ENCODE data around the gene ZNF236. TPM values are rescaled to one million over a fixed set of nuclear protein-coding genes. Genes with fewer than 3 reads are reported as not detected.

Gene ZNF236
- total RNA-seq, 2 experiments from 2014 or later, result 25.7 to 27.9 TPM

DNA sequence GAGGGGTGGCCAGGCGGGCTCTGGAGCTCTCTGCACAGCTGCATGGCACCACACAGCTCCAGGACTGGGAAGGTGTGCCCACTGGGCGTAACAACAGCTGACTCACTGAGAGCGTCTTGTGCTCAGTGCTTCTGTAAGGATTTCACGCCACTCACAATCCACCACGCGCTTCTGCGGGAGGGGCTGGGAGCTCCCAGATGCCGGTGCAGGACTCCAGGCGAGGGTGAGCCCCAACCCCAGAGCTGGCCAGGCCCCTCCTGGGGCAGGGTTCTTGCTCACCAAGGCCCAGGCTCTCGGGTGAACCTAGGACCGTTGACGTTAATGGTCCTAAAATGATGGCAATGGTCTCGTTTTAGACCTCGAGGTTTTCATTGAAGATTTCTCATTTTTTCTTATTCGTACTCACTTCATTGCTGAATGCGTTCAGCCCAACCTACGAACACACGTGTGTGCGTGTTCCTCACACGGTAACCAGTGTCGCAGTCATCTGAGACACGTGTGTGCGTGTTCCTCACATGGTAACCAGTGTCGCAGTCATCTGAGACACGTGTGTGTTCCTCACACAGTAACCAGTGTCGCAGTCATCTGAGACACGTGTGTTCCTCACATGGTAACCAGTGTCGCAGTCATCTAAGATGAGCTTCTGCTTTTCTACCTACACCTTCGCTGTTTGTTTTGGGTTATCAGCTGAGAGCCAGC is 38.4 kb upstream of the ZNF236 start:
- Histone ChIP-seq H3K27me3 (ENCODE audit: control insufficient read depth in 1 of 2, insufficient read depth in 2 of 2, low read length in 2 of 2) (peaks cover 0 to 4% of the 10 kb centered on the region in 2 experiments), H3K27ac (ENCODE audit: low read depth in 1 of 2, low read length in 2 of 2) (no peak overlapping the region), H3K4me3 (ENCODE audit: low read length) (no peak overlapping the region), H3K9me3 (ENCODE audit: control insufficient read depth in 1 of 2, insufficient read depth in 1 of 2, low read length in 2 of 2) (peaks cover 0 to 13% of the 10 kb centered on the region in 2 experiments), H3K36me3 (ENCODE audit: insufficient read depth, low read length) (no peaks in the 10 kb centered on the region), H3K4me1 (ENCODE audit: insufficient read depth, low read length) (no peaks in the 10 kb centered on the region)
- POLR2A ChIA-PET, result no interaction called here
- H3K4me3 Mint-ChIP-seq, result no peak overlapping the region
- intact Hi-C loops (cut with DNase I, micrococcal nuclease), result no loop called here
- no peak overlapping the region for H3K27ac Mint-ChIP-seq
- peaks cover 29% of the 10 kb centered on the region for H3K27me3 Mint-ChIP-seq
- TF ChIP-seq, protein P1, sequence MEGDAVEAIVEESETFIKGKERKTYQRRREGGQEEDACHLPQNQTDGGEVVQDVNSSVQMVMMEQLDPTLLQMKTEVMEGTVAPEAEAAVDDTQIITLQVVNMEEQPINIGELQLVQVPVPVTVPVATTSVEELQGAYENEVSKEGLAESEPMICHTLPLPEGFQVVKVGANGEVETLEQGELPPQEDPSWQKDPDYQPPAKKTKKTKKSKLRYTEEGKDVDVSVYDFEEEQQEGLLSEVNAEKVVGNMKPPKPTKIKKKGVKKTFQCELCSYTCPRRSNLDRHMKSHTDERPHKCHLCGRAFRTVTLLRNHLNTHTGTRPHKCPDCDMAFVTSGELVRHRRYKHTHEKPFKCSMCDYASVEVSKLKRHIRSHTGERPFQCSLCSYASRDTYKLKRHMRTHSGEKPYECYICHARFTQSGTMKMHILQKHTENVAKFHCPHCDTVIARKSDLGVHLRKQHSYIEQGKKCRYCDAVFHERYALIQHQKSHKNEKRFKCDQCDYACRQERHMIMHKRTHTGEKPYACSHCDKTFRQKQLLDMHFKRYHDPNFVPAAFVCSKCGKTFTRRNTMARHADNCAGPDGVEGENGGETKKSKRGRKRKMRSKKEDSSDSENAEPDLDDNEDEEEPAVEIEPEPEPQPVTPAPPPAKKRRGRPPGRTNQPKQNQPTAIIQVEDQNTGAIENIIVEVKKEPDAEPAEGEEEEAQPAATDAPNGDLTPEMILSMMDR (IDR thresholded peaks at IDR 0.05), result no peak
- no peak for ATAC-seq (ENCODE audit: poor library complexity)
- no peaks in the 10 kb centered on the region for H3K36me3 Mint-ChIP-seq (ENCODE audit: low read depth)
- no peaks in the 10 kb centered on the region for H3K4me1 Mint-ChIP-seq (ENCODE audit: low read depth)
- no peaks in the 10 kb centered on the region for H3K9me3 Mint-ChIP-seq
- CTCF ChIA-PET, result no interaction called here
- DNase-seq, result no peak

DNA sequence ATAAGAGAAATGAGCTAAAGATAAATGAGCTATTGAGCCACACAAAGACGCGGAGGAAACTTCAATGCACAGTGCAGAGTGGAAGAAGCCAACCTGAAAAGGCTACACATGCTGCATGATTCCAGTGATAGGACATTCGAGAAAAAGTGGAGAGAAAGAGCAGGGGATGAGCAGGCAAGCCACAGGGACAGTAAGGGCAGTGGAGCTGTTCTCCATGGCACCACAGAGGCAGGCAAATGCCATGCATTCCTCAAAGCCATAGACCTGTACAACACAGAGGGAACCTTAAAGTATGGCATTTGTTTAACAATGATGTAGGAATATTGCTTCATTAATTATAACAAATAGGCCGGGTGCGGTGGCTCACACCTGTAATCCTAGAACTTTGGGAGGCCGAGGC is 36.5 kb upstream of the ZNF236 start:
- no peak overlapping the region for H3K4me3 Mint-ChIP-seq
- no peaks in the 10 kb centered on the region for H3K36me3 Mint-ChIP-seq (ENCODE audit: low read depth)
- no peak overlapping the region for H3K27ac Mint-ChIP-seq
- H3K27me3 Mint-ChIP-seq, result peaks cover 15% of the 10 kb centered on the region
- Histone ChIP-seq H3K9me3 (ENCODE audit: control insufficient read depth in 1 of 2, insufficient read depth in 1 of 2, low read length in 2 of 2) (peaks cover 0 to 18% of the 10 kb centered on the region in 2 experiments), H3K27ac (ENCODE audit: low read depth in 1 of 2, low read length in 2 of 2) (no peak overlapping the region), H3K27me3 (ENCODE audit: control insufficient read depth in 1 of 2, insufficient read depth in 2 of 2, low read length in 2 of 2) (peaks cover 0 to 4% of the 10 kb centered on the region in 2 experiments), H3K4me3 (ENCODE audit: low read length) (no peak overlapping the region), H3K36me3 (ENCODE audit: insufficient read depth, low read length) (no peaks in the 10 kb centered on the region), H3K4me1 (ENCODE audit: insufficient read depth, low read length) (no peaks in the 10 kb centered on the region)
- ChIA-PET CTCF (no interaction called here), POLR2A (no interaction called here)
- no peak for DNase-seq
- no peak for ATAC-seq (ENCODE audit: poor library complexity)
- no peaks in the 10 kb centered on the region for H3K4me1 Mint-ChIP-seq (ENCODE audit: low read depth)
- intact Hi-C loops (cut with DNase I, micrococcal nuclease), result no loop called here
- TF ChIP-seq, protein P1 (IDR thresholded peaks at IDR 0.05), result no peak
- no peaks in the 10 kb centered on the region for H3K9me3 Mint-ChIP-seq

DNA sequence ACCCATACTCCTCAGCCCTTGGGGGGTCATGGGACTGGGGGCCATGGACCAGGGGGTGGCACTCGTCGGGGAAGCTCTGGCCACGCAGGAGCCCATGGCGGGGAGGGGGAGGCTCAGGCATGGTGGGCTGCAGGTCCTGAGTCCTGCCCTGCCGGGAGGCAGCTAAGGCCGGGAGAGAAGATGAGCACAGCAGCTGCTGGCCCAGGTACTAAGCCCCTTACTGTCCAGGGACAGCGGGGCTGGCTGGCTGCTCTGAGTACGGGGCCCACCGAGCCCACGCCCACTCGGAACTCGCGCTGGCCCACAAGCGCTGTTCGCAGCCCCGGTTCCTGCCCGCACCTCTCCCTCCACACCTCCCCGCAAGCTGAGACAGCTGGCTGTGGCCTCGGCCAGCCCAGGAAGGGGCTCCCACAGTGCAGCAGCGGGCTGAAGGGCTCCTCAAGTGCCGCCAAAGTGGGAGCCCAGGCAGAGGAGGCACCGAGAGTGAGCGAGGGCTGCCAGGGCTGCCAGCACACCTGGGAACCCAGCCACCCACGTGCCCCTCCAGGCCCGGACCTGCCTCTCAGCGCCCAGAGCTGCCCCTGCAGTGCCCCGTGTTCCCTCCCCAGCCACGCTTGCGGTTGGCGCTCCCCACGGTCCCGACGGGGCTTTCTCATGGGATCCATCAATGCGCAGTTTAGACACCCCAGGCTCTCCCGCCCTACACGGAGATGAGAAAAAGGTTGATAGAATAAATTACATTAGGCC is 33.6 kb upstream of the ZNF236 start:
- peaks cover 0 to 32% of the 10 kb centered on the region in 2 experiments for H3K9me3 ChIP-seq (ENCODE audit: control insufficient read depth in 1 of 2, insufficient read depth in 1 of 2, low read length in 2 of 2)
- Mint-ChIP-seq H3K9me3 (no peaks in the 10 kb centered on the region), H3K27me3 (peaks cover 10% of the 10 kb centered on the region), H3K36me3 (ENCODE audit: low read depth) (no peaks in the 10 kb centered on the region), H3K27ac (no peak overlapping the region), H3K4me1 (ENCODE audit: low read depth) (no peaks in the 10 kb centered on the region), H3K4me3 (no peak overlapping the region)
- DNase-seq (no peak), ATAC-seq (ENCODE audit: poor library complexity) (no peak)
- peaks cover 0 to 2% of the 10 kb centered on the region in 2 experiments for H3K27me3 ChIP-seq (ENCODE audit: control insufficient read depth in 1 of 2, insufficient read depth in 2 of 2, low read length in 2 of 2)
- ChIA-PET POLR2A (interaction anchor here (1.2 kb wide), 1 partner anchor 67 kb away, joined by 4 read pairs; no protein-coding TSS in a partner anchor), CTCF (interaction anchor here (2.0 kb wide), 1 partner anchor 13 kb away, joined by 6 read pairs; no protein-coding TSS in a partner anchor)
- intact Hi-C loops (cut with DNase I, micrococcal nuclease), result no loop called here
- no peak overlapping the region for H3K4me3 ChIP-seq (ENCODE audit: low read length)
- no peak overlapping the region for H3K27ac ChIP-seq (ENCODE audit: low read depth in 1 of 2, low read length in 2 of 2)
- TF ChIP-seq, protein P1 (IDR thresholded peaks at IDR 0.05), result no peak
- H3K4me1 ChIP-seq (ENCODE audit: insufficient read depth, low read length), result no peaks in the 10 kb centered on the region
- H3K36me3 ChIP-seq (ENCODE audit: insufficient read depth, low read length), result no peaks in the 10 kb centered on the region
